IPS DF 4.7 (cell line): Measurements from ENCODE around the gene RMP24.

Experiments used
- DNase-seq: peaks from one replicate; pipeline ENCODE4 v3.0.0-alpha.2; 2013; ENCODE audit warnings: low spot score; ENCODE audit errors: extremely low read depth

The RMP24 gene

GRCh38 chr18:36028859-36029258 lies 56.4 kb downstream of the RMP24 start:
- no peak for DNase-seq
